HG03460 (cell line): Measurements from ENCODE around the gene SFXN3.

ENCODE experiments used
- ATAC-seq: cut with Tn5 transposase; IDR thresholded peaks from one replicate; pipeline ENCODE4 v1.9.1; 2021; ENCODE audit not compliant: unreplicated experiment

The SFXN3 gene

GRCh38 chr10:101014966-101015581, 16.0 kb upstream of the SFXN3 start:
- ATAC-seq = no peak

- ATAC-seq = no peak
These were observed 15.5 kb upstream of the SFXN3 start for GRCh38 chr10:101015582-101015973.

GRCh38 chr10:101016814-101017213, 14.2 kb upstream of the SFXN3 start:
- ATAC-seq = no peak

GRCh38 chr10:101018118-101018599, 12.9 kb upstream of the SFXN3 start:
- no peak for ATAC-seq

DNA sequence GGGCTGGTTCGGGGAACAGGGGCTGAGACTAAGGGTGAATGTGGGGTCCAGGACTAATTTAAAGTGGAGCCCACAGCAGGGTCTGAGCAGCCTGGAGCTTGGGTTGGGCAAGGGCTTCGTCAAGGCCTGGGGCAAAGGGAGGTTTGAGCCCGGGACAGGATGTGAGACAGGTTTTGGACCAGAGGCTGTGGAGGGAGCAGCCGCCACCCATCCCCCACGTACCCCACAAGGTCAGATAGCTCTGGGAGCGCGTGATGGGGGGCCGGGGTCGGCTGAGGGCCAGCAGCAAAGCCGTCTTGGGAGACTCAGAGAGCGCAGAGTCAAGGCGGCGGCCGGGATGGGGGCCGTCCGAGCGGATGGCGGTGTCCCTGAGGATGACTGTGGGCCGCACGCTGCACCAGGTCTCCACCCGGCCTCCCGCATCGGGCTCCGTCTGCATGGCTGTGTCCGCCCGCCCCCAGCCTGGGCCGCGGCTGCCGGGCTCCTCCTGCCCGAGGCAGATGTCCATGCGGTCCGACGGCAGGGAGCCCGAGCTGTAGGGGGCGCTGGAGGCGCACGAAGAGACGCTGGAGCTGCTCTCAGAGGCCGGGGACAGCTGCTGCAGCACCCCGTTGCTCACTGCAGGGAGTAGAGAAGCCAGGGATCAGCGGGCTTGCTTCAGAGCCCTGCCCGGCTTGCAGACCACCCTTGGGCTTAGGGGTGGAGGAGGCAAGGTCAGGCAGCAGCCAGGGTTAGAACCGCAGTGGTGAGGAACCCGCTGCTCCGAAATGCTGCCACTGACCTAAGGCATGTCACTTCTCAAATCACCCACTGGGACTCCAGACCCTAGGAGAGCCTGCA, 12.2 kb upstream of the SFXN3 start:
- ATAC-seq = no peak

- ATAC-seq = no peak
These were observed 11.7 kb upstream of the SFXN3 start for GRCh38 chr10:101019440-101019703.

DNA sequence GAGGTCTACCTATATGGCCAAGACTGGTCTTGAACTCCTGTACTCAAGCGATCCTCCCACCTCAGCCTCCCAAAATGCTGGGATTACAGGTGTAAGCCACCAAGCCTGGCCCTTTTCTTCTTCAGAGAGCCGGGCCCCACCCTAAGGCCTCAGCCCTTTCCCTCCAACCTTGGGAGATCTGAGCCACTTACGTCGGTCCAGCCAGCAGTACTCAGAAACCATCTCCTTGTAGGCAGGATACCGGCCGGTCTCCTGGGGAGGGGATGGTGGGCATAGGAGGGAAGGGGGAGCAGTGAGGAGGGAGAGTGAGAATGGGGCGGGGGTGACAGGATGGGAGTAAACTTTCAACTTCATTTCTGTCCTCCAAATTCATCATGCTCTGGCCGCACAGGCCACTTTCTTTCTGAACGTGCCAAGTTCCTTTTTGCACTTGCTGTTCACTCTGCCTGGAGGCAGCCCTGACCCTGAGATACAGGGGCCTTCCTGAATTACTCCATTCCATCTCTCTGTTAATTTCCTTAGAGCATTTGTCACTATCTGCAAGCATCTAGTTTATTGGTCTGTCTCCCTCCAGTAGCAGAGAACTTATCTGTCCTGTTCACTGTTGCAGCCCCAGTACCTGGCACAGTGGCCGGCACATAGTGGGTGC, 10.5 kb upstream of the SFXN3 start:
- ATAC-seq = no peak

DNA sequence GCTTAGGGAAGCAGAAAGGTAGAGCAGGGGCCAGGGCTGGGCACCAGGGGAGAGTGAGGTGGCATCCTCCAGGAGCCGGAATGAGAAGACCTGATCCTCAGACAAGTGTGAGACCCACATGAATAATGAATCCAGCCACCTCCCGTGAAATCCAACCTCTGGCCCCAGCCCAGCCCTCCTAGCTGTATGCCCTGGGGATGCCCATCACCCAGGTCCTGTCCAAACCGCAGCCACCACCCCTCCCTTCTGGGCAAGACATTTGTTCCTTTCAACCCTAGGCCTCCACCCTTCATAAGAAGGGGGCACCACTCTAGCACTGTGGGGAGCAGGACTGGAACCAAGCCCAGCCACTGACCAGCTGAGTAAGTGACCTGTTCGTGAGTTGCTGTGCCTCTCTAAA, 9.8 kb upstream of the SFXN3 start:
- ATAC-seq = no peak

GRCh38 chr10:101021692-101022251, 9.3 kb upstream of the SFXN3 start:
- no peak for ATAC-seq

DNA sequence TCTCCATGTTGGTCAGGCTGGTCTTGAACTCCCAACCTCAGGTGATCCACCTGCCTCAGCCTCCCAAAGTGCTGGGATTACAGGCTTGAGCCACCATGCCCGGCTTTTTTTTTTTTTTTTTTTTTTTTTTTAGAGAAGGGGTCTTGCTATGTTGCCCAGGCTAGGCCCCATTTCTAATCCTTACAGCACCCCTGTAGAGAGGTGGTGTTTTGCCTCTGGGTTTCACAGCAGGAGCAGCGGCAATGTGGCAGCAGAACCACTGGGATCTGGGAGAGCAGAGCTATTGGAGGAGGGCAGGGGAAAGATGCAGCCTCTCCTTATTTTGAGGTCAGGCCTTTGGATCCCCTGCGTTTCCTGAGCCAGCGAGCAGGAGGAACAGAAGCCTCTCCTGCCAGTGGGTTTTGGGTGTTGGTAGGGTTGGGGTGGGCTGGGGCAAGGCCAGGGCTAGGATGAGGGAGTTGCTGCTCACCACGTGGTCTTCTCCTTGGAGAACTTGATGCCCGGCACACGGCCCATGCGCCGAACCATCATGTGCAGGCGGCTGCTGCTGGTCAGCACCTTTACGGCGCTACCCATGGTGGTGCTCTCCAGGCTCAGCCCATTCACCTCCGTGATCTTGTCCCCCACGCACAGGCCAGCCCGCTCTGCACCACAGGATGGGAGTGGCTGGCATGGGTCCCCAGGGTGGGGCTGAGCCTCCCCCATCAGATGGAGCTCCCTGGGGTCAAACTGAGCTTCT, 7.9 kb upstream of the SFXN3 start:
- no peak for ATAC-seq

GRCh38 chr10:101027106-101027720, 3.8 kb upstream of the SFXN3 start:
- ATAC-seq = no peak

GRCh38 chr10:101028446-101029337, 2.3 kb upstream of the SFXN3 start:
- no peak for ATAC-seq

- no peak for ATAC-seq
These were observed 1.3 kb upstream of the SFXN3 start for GRCh38 chr10:101029520-101030295.

- ATAC-seq = no peak
These were observed 422 bp upstream of the SFXN3 start for GRCh38 chr10:101030496-101031127.

DNA sequence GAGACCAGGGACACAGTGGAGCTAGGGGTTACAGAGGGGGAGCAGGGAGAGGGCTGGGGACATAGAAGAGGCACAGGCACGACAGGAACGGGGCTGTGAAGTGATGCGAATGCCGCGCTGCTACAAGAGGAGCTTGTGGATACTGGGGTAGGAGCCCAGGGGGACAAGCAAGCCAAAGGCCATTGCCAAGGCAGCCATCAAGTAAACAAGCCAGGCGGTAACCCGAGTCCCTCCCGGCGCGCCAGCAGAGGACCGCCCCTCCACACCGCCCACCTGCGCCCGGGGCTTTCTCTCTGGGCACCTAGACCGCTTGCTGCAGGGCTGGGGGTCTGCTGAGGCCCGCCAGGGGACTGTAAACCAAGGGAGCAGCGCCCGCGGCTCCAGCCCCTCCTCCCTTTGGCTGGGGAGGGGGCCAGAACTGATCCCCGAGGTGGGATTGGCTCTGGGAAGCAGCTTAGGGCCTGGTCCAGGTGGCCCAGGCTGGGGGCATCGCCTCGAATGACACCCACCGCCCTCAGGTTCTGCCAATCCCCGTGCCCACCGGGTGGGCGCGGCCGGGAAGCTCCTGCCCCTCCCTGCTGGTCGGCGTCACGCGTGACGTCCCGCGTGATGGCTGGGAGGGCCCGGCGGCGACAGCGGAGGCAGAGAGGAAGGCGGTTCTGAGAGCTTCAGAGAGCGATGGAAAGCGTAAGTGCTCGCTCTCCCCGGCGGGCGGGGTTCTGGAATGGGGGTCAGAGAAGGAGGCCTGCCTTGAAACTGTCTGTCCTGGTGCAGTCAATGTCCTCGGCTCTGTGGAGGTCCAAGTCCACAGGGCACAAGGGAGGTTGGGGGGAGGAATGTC, 982 bp downstream of the SFXN3 start:
- no peak for ATAC-seq

- no peak for ATAC-seq
These were observed 1.7 kb downstream of the SFXN3 start for GRCh38 chr10:101032637-101033224.

- ATAC-seq = no peak
These were observed 2.2 kb downstream of the SFXN3 start for GRCh38 chr10:101033276-101033675.
